GM19240 (cell line): Measurements from ENCODE around the gene GLCE.

Source experiments
- DNase-seq: peaks from one replicate; pipeline ENCODE4 v3.0.0; 2011; ENCODE audit warnings: low spot score; ENCODE audit not compliant: insufficient read length

The GLCE gene

DNA sequence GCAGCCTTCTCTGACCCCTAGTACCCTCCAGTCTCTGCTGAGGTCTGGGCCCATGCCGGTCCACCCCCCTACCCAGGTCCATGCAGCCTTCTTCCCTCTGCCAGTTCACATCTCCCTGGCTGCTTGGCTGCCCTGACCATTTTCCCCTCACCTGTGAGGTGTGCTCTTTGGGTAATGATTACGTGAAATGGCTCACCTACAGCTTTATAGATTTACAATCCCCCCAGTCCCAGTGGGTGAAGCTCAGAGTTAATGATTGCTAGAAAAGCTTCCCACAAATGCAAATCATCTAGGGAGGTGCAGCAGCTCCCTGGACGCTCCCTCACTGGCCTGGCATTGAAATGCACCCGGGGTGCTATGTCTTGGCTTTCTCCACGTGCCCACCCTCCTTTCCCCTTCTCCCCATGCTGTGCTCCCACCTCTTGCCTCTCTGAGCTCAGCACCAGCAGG lies 157.0 kb downstream of the GLCE start:
- no peak for DNase-seq

- no peak for DNase-seq
These were observed 157.6 kb downstream of the GLCE start for GRCh38 chr15:69318033-69318432.

DNA sequence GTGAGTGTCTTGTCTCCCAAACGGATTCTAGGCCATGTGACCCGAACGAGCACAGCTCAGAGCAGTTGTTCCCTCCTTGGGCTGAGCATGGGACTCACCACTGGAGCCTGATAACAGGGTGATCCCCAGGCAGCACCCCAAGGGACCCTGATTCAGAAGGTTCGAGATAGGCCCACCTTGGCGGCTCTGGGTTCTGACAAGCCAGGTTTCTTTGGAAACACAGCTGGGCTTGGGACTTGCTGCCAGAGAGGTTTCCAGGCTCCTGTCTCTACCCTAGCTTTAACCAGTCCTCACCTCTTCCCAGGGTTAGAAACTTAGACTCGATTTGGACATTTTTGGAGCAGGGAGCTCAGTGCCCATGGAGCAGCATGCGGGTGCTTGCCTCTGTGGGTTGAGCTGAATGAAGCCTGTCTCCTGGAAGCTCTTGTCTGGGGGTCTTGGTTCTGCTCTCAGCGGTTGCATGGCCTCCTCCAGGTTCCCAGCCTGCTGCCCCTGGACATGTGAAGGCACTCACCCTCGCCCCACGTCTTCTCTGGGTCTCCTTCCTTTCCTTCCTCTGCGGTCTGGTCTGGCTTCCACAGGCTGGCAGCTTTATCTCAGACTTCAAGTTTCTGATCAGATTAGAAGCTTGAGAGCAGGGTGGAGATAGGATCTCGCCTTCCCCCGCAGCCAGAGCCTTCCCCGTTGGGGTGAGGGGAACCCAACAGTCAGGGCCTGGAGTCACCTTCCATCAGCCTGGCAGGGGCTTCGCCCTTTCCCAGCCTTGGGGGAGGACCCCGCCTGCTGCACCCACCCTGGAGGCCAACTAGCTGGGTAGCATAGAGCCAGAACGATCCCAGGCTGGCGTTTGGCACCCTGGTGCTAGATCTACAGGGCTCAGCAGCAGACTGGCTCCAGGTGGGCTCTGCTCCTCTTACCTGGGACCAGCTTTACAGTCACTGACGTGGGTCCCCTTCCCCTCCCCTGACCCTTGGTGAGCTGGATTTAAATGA lies 159.2 kb downstream of the GLCE start:
- DNase-seq = no peak

- no peak for DNase-seq
These were observed 160.6 kb downstream of the GLCE start for GRCh38 chr15:69320977-69321554.
